ENCODE results near the gene MTARC1. TPM values are rescaled to one million over a fixed set of nuclear protein-coding genes. Genes with fewer than 3 reads are reported as not detected.

The MTARC1 gene
- total RNA-seq, 2 experiments from 2014 or later, result not detected

- Histone ChIP-seq H3K4me2 (ENCODE audit: low read length) (no peak overlapping the region), H3K9me2 (ENCODE audit: insufficient read depth, low read length) (no peaks in the 10 kb centered on the region), H4K20me1 (ENCODE audit: insufficient read depth, low read length) (no peaks in the 10 kb centered on the region), H3K79me2 (ENCODE audit: insufficient read depth, low read depth, low read length) (no peaks in the 10 kb centered on the region), H3K36me3 (ENCODE audit: insufficient read depth, low read length) (no peaks in the 10 kb centered on the region), H3K4me3 (ENCODE audit: low read depth, low read length, poor library complexity, severe bottlenecking) (no peak overlapping the region), H3K9me3 (ENCODE audit: low read length) (no peaks in the 10 kb centered on the region), H3K4me1 (ENCODE audit: insufficient read depth, low read length, poor library complexity, severe bottlenecking) (no peaks in the 10 kb centered on the region), H2AFZ (ENCODE audit: low read length) (no peak overlapping the region), H3K27ac (ENCODE audit: low read depth, low read length, poor library complexity, severe bottlenecking) (no peak overlapping the region)
- no peak for TF ChIP-seq EZH2phosphoT487 (IDR thresholded peaks at IDR 0.05; ENCODE audit: borderline replicate concordance, low read depth, low read length)
- no peak for TF ChIP-seq CTCF (conservative IDR thresholded peaks at IDR 0.05; ENCODE audit: low read length)
- intact Hi-C loops (cut with micrococcal nuclease; ENCODE audit: unreplicated experiment), result no loop called here
- no peak for DNase-seq (ENCODE audit: low spot score)
- ChIA-PET POLR2A (no interaction called here), CTCF (ENCODE audit: unreplicated experiment) (no interaction called here)
- no TSS peak for BruUV-seq (replicated peaks)
These were observed 21.0 kb downstream of the MTARC1 start for GRCh38 chr1:220807726-220808125.

- H2AFZ ChIP-seq (ENCODE audit: low read length), result no peak overlapping the region
- no peaks in the 10 kb centered on the region for H3K79me2 ChIP-seq (ENCODE audit: insufficient read depth, low read depth, low read length)
- no peaks in the 10 kb centered on the region for H3K4me1 ChIP-seq (ENCODE audit: insufficient read depth, low read length, poor library complexity, severe bottlenecking)
- H4K20me1 ChIP-seq (ENCODE audit: insufficient read depth, low read length), result no peaks in the 10 kb centered on the region
- ChIA-PET POLR2A (no interaction called here), CTCF (ENCODE audit: unreplicated experiment) (no interaction called here)
- H3K9me3 ChIP-seq (ENCODE audit: low read length), result no peaks in the 10 kb centered on the region
- no peaks in the 10 kb centered on the region for H3K9me2 ChIP-seq (ENCODE audit: insufficient read depth, low read length)
- intact Hi-C loops (cut with micrococcal nuclease; ENCODE audit: unreplicated experiment), result no loop called here
- no peak overlapping the region for H3K4me3 ChIP-seq (ENCODE audit: low read depth, low read length, poor library complexity, severe bottlenecking)
- H3K4me2 ChIP-seq (ENCODE audit: low read length), result no peak overlapping the region
- H3K36me3 ChIP-seq (ENCODE audit: insufficient read depth, low read length), result no peaks in the 10 kb centered on the region
- no peak for DNase-seq (ENCODE audit: low spot score)
- no peak overlapping the region for H3K27ac ChIP-seq (ENCODE audit: low read depth, low read length, poor library complexity, severe bottlenecking)
- TF ChIP-seq CTCF (conservative IDR thresholded peaks at IDR 0.05; ENCODE audit: low read length), result no peak
- TF ChIP-seq EZH2phosphoT487 (IDR thresholded peaks at IDR 0.05; ENCODE audit: borderline replicate concordance, low read depth, low read length), result no peak
- no TSS peak for BruUV-seq (replicated peaks)
These were observed 21.9 kb downstream of the MTARC1 start for GRCh38 chr1:220808345-220809186.

- TF ChIP-seq CTCF (conservative IDR thresholded peaks at IDR 0.05; ENCODE audit: low read length) (no peak), EZH2phosphoT487 (IDR thresholded peaks at IDR 0.05; ENCODE audit: borderline replicate concordance, low read depth, low read length) (no peak)
- no peaks in the 10 kb centered on the region for H3K4me1 ChIP-seq (ENCODE audit: insufficient read depth, low read length, poor library complexity, severe bottlenecking)
- ChIA-PET CTCF (ENCODE audit: unreplicated experiment) (no interaction called here), POLR2A (no interaction called here)
- H4K20me1 ChIP-seq (ENCODE audit: insufficient read depth, low read length), result no peaks in the 10 kb centered on the region
- no peak overlapping the region for H3K4me3 ChIP-seq (ENCODE audit: low read depth, low read length, poor library complexity, severe bottlenecking)
- H3K9me3 ChIP-seq (ENCODE audit: low read length), result no peaks in the 10 kb centered on the region
- intact Hi-C loops (cut with micrococcal nuclease; ENCODE audit: unreplicated experiment), result no loop called here
- no peaks in the 10 kb centered on the region for H3K79me2 ChIP-seq (ENCODE audit: insufficient read depth, low read depth, low read length)
- no peaks in the 10 kb centered on the region for H3K9me2 ChIP-seq (ENCODE audit: insufficient read depth, low read length)
- H3K4me2 ChIP-seq (ENCODE audit: low read length), result no peak overlapping the region
- BruUV-seq (replicated peaks), result no TSS peak
- no peak for DNase-seq (ENCODE audit: low spot score)
- H2AFZ ChIP-seq (ENCODE audit: low read length), result no peak overlapping the region
- no peak overlapping the region for H3K27ac ChIP-seq (ENCODE audit: low read depth, low read length, poor library complexity, severe bottlenecking)
- H3K36me3 ChIP-seq (ENCODE audit: insufficient read depth, low read length), result no peaks in the 10 kb centered on the region
These were observed 22.5 kb downstream of the MTARC1 start for GRCh38 chr1:220809187-220809550.
